BE2C (cell line): ENCODE data around the gene MAMDC2.

Experiments used
- DNase-seq: peaks from one replicate; pipeline ENCODE4 v3.0.0-alpha.2; 2020
- H3K27me3 ChIP-seq: fragments of 250-450 bp; sonication (Bioruptor Pico); 2 replicates; pipeline ENCODE4 v1.5.1; 2020; ENCODE audit warnings: mild to moderate bottlenecking
- H3K36me3 ChIP-seq: fragments of 250-450 bp; sonication (Bioruptor Pico); 2 replicates; pipeline ENCODE4 v1.5.1; 2020; ENCODE audit warnings: mild to moderate bottlenecking
- H3K4me1 ChIP-seq: fragments of 250-450 bp; sonication (Bioruptor Pico); 2 replicates; pipeline ENCODE4 v1.5.1; 2020
- H3K4me3 ChIP-seq: 2 replicates; pipeline ENCODE4 v1.5.1; 2011; ENCODE audit warnings: low read depth, low read length
- H3K9me3 ChIP-seq: fragments of 250-450 bp; sonication (Bioruptor Pico); 2 replicates; pipeline ENCODE4 v1.5.1; 2020
- CTCF ChIP-seq: IDR thresholded peaks from 2 replicates; pipeline ENCODE4 v1.5.1; 2012; ENCODE audit warnings: mild to moderate bottlenecking, low read depth, low read length

Gene MAMDC2

DNA sequence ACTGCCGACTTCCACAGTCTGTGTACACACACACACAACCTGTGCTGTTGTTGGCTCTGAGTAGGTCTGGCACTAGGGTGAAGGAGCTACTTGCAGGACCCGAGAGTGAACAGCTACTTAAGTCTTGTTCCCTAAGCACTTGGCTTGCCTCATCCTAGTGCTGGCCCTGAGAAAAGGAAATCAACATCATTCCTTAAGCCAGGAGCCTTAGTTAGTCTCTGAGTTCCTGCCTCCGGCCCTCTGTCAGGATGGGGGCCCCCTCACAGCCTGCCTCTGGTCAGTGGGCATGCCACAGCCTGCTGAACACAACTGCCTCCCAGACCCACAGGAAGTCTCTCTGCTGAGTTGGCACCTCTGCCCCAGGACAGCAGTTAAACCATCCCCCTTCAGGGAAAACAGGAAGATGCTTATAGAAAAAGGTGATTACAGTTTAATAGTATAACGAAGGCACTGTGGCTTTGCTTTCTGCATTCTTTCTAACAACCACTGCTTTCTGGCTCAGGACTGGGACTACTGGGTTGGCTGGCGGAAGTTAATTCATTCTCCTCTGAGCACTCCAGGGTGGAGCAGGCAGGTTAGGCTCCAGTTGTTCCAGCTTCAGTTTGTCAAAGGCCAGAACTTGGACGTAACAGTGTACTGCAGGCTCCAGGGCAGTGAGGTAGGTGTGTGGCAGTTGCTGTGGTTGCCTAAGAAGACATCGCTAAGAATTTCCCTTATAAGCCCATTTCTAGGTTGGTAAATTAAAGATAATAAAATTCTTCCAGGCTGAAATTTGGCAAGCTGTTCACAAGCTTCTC lies 2.8 kb downstream of the MAMDC2 start:
- Histone ChIP-seq H3K27me3 (no peaks in the 10 kb centered on the region), H3K36me3 (no peaks in the 10 kb centered on the region), H3K4me1 (no peaks in the 10 kb centered on the region), H3K4me3 (no peak overlapping the region), H3K9me3 (no peaks in the 10 kb centered on the region)
- TF ChIP-seq CTCF: no peak
- no peak for DNase-seq

- no peaks in the 10 kb centered on the region for H3K9me3 ChIP-seq
- no peaks in the 10 kb centered on the region for H3K27me3 ChIP-seq
- peak; percentile 16 for DNase-seq
- H3K36me3 ChIP-seq: no peaks in the 10 kb centered on the region
- no peak overlapping the region for H3K4me3 ChIP-seq
- no peaks in the 10 kb centered on the region for H3K4me1 ChIP-seq
- no peak for TF ChIP-seq CTCF
Measured at GRCh38 chr9:70049236-70049635, 5.6 kb downstream of the MAMDC2 start.

GRCh38 chr9:70049672-70050271 lies 6.1 kb downstream of the MAMDC2 start:
- Histone ChIP-seq H3K4me1 (no peaks in the 10 kb centered on the region), H3K27me3 (no peaks in the 10 kb centered on the region), H3K4me3 (no peak overlapping the region), H3K9me3 (no peaks in the 10 kb centered on the region), H3K36me3 (no peaks in the 10 kb centered on the region)
- DNase-seq: no peak
- TF ChIP-seq CTCF: no peak

- no peak overlapping the region for H3K4me3 ChIP-seq
- no peaks in the 10 kb centered on the region for H3K9me3 ChIP-seq
- DNase-seq: no peak
- H3K36me3 ChIP-seq: no peaks in the 10 kb centered on the region
- peaks cover 3% of the 10 kb centered on the region; the same call in 1 of the 2 replicates for H3K27me3 ChIP-seq
- TF ChIP-seq CTCF: no peak
- no peaks in the 10 kb centered on the region for H3K4me1 ChIP-seq
Measured at GRCh38 chr9:70052768-70053167, 9.1 kb downstream of the MAMDC2 start.

DNA sequence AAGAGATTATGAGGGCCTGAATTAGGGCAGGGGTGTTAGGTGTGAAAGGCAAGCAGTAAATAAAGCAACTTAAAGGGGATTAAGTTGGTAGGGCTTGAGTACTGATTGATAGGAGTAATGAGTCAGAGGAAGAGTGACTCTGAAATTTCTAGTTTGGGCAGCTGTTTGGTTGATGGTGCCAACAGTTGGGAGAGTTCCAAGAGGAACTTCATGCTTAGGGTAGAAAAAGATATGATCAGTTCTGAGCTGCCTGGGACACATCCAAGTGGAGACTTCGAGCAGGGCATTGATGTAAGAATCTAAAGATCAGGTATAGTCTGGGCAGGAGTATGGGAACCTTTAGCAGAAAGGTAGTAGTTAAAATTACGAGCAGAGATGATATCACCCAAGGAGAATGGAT lies 10.2 kb downstream of the MAMDC2 start:
- no peak for TF ChIP-seq CTCF
- no peaks in the 10 kb centered on the region for H3K4me1 ChIP-seq
- no peak overlapping the region for H3K4me3 ChIP-seq
- H3K36me3 ChIP-seq: no peaks in the 10 kb centered on the region
- H3K27me3 ChIP-seq: peaks cover 3% of the 10 kb centered on the region; the same call in 1 of the 2 replicates
- H3K9me3 ChIP-seq: no peaks in the 10 kb centered on the region
- no peak for DNase-seq

DNA sequence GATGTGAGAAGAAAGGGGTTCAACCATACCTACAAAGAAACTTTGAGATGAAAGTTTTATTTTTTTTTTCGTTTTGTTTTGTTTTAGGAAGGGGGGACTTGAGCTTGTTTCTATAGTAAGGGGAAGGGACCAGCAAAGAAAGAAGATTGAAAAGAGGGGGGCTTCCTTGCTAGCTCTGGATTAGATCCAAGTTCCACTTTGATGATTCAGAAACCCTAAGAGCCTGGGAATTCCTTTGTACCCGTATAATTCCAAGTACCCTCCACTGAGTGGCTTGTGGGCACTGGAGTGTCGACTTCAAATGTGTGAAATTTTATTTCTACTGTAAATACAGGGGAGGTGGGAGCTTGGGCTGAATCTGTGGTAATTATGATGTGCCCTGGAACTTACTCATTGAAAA lies 10.9 kb downstream of the MAMDC2 start:
- no peaks in the 10 kb centered on the region for H3K36me3 ChIP-seq
- TF ChIP-seq CTCF: no peak
- no peaks in the 10 kb centered on the region for H3K9me3 ChIP-seq
- H3K4me1 ChIP-seq: no peaks in the 10 kb centered on the region
- no peak overlapping the region for H3K4me3 ChIP-seq
- no peak for DNase-seq
- H3K27me3 ChIP-seq: peaks cover 3% of the 10 kb centered on the region; the same call in 1 of the 2 replicates
